Measurements from ENCODE around the gene NARS2. TPM values are rescaled to one million over a fixed set of nuclear protein-coding genes. Genes with fewer than 3 reads are reported as not detected.

Gene NARS2
- total RNA-seq, 2 donors from 2014 or later, result 10.1 to 24.7 TPM

- DNase-seq, result no peak
Observed at GRCh38 chr11:78548911-78549590, 25.6 kb downstream of the NARS2 start.

DNA sequence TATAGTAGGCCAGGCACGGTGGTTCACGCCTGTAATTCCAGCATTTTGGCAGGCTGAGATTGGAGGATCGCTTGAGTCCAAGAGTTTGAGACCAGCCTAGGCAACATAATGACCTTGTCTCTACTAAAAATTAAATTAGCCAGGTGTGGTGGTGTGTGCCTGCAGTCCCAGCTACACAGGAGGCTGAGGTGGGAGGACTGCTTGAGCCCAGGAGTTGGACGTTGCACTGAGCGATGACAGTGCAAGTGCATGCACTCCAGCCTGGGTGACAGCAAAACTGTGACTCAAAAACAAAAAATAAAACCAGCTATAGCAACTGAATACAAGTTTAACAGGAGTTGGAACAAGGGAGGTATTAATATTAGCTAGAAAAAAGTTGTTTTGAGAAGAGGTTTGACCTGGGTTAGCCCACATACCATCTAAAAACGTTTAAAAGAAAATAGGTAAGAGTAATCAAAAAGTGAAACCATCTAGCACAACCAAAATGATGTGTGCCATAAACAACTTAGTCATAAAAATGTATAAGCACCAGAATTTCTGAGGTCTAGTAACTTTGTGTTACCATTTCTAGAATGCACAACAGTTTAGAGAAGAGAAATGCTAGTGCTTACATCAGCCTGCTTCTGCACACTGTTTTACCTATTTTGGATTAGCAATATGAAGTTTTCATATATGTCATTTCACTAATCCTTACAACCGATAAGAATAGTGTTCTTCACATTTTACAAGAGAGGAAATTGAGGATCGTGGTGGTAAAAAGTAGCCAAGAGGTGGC is 26.5 kb downstream of the NARS2 start:
- H3K27ac ChIP-seq, result no peak overlapping the region
- no peak overlapping the region for H3K4me3 ChIP-seq
- H3K4me1 ChIP-seq, result no peaks in the 10 kb centered on the region
- no peak for TF ChIP-seq POLR2A (IDR thresholded peaks at IDR 0.05)
- TF ChIP-seq CTCF (IDR thresholded peaks at IDR 0.05), result no peak
- no peaks in the 10 kb centered on the region for H3K9me3 ChIP-seq
- H3K36me3 ChIP-seq (replicated peaks in 1 of 2; ENCODE audit: insufficient read depth in 1 of 2, low read depth in 2 of 2), result no peaks in the 10 kb centered on the region
- WGBS, 2 donors, result 89 to 90% methylated on average over 8 of the region's 8 CpGs
- DNase-seq, result no peak
- ATAC-seq, result no peak
- intact Hi-C loops (cut with DNase I), result no loop called here
- H3K27me3 ChIP-seq, result no peaks in the 10 kb centered on the region

More at GRCh38 chr11:78548911-78549590, 25.6 kb downstream of the NARS2 start:
- intact Hi-C loops (cut with DNase I), result no loop called here
- WGBS, 2 donors, result 68 to 77% methylated on average over 2 of the region's 2 CpGs
- H3K36me3 ChIP-seq (replicated peaks in 1 of 2; ENCODE audit: insufficient read depth in 1 of 2, low read depth in 2 of 2), result no peaks in the 10 kb centered on the region
- no peaks in the 10 kb centered on the region for H3K27me3 ChIP-seq
- H3K4me1 ChIP-seq, result no peaks in the 10 kb centered on the region
- H3K4me3 ChIP-seq, result no peak overlapping the region
- no peaks in the 10 kb centered on the region for H3K9me3 ChIP-seq
- no peak overlapping the region for H3K27ac ChIP-seq
- no peak for TF ChIP-seq CTCF (IDR thresholded peaks at IDR 0.05)
- no peak for TF ChIP-seq POLR2A (IDR thresholded peaks at IDR 0.05)
- no peak for ATAC-seq

DNA sequence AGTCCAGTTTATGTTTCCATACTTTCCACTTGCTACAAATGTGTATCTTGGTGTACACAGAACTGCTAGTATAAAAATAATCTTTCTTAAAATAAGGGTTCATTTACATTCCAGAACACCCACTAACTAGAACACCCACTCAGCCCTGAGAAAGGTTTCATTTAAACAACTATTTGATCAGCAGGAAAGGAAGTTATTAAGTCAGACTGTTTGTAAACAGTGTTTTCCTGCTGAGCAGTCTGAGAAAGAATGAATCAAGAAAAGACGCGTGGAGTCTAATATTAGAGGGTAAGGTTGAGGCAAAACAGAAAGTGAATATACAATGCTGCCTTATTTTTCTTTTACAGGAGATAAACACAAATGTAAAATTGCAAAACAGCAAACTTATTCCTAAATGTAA is 32.7 kb downstream of the NARS2 start:
- H3K27me3 ChIP-seq, result no peaks in the 10 kb centered on the region
- no peaks in the 10 kb centered on the region for H3K9me3 ChIP-seq
- peaks cover 0 to 2% of the 10 kb centered on the region in 2 donors for H3K36me3 ChIP-seq (replicated peaks in 1 of 2; ENCODE audit: insufficient read depth in 1 of 2, low read depth in 2 of 2)
- peaks cover 9% of the 10 kb centered on the region for H3K4me1 ChIP-seq
- no peak overlapping the region for H3K4me3 ChIP-seq
- DNase-seq, result no peak
- TF ChIP-seq POLR2A (IDR thresholded peaks at IDR 0.05) (no peak), CTCF (IDR thresholded peaks at IDR 0.05) (no peak)
- WGBS, 2 donors, result 17 to 35% methylated on average over 2 of the region's 2 CpGs
- intact Hi-C loops (cut with DNase I), result no loop called here
- no peak overlapping the region for H3K27ac ChIP-seq
- no peak for ATAC-seq

- H3K36me3 ChIP-seq (replicated peaks in 1 of 2; ENCODE audit: insufficient read depth in 1 of 2, low read depth in 2 of 2), result peaks cover 0 to 3% of the 10 kb centered on the region in 2 donors
- ATAC-seq, result no peak
- no peak overlapping the region for H3K4me3 ChIP-seq
- DNase-seq, result no peak
- H3K27me3 ChIP-seq, result no peaks in the 10 kb centered on the region
- WGBS, 2 donors, result 48 to 50% methylated on average over 3 of the region's 3 CpGs
- H3K4me1 ChIP-seq, result peaks cover 9% of the 10 kb centered on the region
- H3K9me3 ChIP-seq, result no peaks in the 10 kb centered on the region
- no peak overlapping the region for H3K27ac ChIP-seq
- TF ChIP-seq CTCF (IDR thresholded peaks at IDR 0.05) (no peak), POLR2A (IDR thresholded peaks at IDR 0.05) (no peak)
- intact Hi-C loops (cut with DNase I), result no loop called here
Observed at GRCh38 chr11:78541537-78541936, 33.1 kb downstream of the NARS2 start.
